NCI-H146 treated with DMSO at 0.1 percent for 48 hours (cell line): ENCODE data around the gene C3orf33.

Experiments used
- DNase-seq: peaks from one replicate; lab custom pipeline; 2025; ENCODE audit not compliant: unreplicated experiment; lab: John Stamatoyannopoulos, UW

Gene C3orf33

GRCh38 chr3:155790272-155790925 is 15.7 kb downstream of the C3orf33 start:
- no peak for DNase-seq

- DNase-seq = peak; percentile 13
Observed at GRCh38 chr3:155785662-155786295, 20.3 kb downstream of the C3orf33 start.

DNA sequence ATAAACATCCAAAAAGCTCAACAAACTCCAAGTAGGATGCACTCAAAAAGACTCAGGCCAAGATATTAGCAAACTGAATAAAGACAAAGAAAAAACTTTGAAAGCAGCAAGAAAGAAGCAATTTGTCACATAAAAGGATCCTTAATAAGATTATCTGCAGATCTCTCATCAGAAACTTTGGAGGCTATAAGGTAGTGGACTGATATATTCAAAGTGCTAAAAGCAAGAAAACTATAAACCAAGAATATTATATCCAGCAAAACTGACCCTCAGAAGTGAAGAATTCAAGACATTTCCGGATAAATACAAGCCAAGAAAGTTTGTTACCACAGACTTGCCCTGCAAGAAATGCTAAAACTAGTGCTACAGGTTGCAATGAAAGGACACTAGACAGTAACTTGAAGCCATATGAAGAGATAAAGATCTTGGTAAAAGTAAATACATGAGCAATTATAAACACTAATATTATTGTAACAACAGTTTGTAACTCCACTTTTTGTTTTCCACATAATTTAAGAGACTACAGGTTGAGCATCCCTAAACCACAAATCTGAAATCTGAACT is 23.6 kb downstream of the C3orf33 start:
- no peak for DNase-seq

DNA sequence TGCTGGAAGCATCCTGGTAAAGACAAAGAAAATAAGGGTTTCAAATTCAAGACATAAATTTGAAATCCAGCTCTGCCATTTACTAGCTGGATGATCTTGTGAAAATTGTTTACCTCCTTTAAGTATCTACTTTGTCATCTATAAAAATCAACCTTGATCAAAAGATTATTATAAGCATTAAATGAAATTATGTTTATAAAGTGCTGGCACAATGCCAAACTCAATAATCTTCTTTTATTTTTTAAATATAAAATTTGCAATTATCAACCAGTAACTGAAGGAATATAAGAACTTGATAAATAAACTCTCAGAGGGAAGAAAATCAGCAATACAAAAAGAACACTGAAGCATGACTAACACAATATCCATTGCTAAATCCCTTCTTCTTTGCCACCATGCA is 25.8 kb downstream of the C3orf33 start:
- no peak for DNase-seq

DNA sequence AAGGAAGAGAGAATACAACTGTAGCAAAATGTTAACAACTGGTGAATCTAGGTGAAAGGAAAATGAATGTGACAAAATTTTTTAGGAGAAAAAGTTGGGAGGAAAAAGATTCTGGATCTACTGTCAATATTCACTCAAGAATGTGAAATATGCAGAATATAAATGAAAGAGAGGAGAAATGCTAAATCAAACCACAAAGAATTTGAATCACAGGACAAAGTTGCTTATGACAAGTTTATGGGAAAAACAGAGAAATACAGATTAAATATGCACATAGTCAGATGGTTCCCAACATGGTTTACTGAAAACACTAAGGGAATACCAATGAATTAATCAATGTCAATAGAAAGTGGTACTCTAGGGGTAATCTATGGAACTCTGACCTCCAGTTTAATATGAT is 27.6 kb downstream of the C3orf33 start:
- DNase-seq = no peak

DNA sequence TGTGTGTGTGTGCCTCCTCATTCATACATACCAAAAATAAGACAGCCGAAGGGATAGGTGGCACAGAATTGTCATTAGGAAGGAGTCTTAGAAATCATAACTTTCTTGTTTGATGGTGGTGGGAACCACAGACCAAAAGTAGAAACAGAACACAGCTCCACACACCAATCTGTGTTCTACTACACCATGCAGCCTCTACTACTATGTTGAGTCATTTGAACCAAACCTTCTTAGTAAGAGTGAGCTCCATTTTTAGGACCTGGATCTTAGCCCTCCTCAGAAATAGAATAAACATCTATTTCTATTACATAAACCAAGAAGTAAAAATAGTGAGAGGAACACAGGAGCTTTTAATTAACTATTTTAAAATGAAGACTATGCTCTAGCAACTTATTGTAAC is 33.3 kb downstream of the C3orf33 start:
- DNase-seq = no peak

DNA sequence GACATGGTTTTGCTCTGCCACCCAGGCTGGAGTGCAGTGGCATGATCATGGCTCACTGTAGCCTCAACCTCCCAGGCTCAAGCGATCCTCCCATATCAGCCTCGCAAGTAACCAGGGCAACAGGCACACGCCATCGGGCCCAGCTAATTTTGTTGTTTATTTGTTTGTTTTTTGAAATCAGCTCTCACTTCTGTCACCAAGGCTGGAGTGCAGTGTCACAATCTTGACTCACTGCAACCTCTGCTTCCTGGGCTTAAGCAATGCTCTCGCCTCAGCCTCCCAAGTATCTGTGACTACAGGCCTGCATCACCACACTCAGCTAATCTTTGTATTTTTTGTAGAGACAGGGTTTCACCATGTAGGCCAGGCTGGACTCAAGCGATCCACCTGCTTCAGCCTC is 35.0 kb downstream of the C3orf33 start:
- DNase-seq = no peak

GRCh38 chr3:155766206-155766605 is 39.9 kb downstream of the C3orf33 start:
- no peak for DNase-seq

DNA sequence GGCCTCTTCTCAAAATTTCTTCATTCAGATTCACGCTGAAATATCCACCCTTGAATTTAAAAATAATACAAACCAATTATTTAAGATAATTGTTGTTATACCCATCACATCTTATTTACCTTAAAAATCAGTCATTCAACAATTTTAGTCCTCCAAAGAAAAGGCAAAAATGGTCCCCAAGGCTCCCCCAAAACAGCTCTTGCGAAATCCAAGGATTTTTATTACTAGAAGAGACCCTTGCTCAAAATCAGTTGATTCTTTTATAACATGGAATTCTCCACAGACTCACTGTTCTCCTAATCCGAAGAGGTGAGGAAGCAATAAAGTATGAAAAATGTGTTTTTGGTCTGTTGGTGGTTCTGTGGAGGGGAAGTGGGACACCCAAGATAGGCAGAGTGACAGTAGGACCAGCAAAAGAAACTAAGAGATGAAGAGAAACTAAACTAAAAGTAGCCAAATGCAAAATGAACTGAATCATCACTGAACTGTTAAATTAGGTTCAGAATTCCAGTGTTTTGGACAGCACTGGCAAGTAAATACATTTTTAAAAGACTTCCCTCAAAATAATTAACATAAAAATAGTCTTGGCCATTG is 42.1 kb downstream of the C3orf33 start:
- DNase-seq = no peak

GRCh38 chr3:155760653-155761052 is 45.4 kb downstream of the C3orf33 start:
- DNase-seq = no peak

GRCh38 chr3:155757577-155757976 is 48.5 kb downstream of the C3orf33 start:
- no peak for DNase-seq

DNA sequence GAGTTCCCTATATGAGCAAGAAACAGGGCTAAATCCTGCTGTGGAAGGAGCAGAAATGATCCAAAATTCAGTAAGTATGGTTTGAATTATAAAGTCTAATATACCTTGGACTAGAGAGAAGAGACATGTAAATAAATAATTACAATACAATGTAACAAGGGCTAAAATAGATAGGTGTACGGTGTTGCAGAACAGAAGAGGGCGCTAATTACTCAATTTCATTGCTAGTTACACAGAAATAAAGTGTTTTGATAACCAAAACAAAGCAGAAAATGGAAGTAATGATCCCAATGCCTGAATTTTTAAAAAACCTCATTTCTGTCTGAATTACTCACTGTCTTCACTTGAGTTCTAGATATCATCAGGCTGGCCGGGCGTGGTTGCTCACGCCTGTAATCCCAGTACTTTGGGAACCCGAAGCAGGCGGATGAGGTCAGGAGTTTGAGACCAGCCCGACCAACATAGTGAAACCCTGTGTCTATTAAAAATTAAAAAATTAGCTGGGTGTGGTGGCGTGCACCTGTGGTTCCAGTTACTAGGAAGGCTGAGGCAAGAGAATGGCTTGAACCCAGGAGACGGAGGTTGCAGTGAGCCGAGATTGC is 52.9 kb downstream of the C3orf33 start:
- peak; percentile 60 for DNase-seq

- no peak for DNase-seq
Observed at GRCh38 chr3:155748611-155749365, 57.3 kb downstream of the C3orf33 start.

- DNase-seq = no peak
Observed at GRCh38 chr3:155747946-155748290, 58.2 kb downstream of the C3orf33 start.

GRCh38 chr3:155747286-155747945 is 58.7 kb downstream of the C3orf33 start:
- no peak for DNase-seq

DNA sequence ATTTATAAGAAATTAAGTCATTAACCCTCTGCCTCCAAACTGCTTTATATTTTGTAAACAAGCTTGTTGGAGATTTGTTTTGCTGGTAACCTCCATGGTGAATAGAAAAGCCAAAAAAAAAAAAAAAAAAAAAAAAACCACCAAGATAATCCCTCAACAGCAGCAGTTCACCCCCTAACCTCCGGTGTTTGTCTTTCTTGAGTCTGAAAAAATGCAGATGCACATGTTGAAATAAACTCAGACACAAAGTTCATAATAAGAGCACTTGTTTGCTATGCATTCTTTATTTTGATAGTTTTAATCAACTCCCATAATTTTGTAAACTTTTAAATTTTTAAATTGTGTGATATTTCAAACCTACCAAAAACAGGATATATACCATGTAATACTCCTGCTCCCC is 59.4 kb downstream of the C3orf33 start:
- no peak for DNase-seq

DNA sequence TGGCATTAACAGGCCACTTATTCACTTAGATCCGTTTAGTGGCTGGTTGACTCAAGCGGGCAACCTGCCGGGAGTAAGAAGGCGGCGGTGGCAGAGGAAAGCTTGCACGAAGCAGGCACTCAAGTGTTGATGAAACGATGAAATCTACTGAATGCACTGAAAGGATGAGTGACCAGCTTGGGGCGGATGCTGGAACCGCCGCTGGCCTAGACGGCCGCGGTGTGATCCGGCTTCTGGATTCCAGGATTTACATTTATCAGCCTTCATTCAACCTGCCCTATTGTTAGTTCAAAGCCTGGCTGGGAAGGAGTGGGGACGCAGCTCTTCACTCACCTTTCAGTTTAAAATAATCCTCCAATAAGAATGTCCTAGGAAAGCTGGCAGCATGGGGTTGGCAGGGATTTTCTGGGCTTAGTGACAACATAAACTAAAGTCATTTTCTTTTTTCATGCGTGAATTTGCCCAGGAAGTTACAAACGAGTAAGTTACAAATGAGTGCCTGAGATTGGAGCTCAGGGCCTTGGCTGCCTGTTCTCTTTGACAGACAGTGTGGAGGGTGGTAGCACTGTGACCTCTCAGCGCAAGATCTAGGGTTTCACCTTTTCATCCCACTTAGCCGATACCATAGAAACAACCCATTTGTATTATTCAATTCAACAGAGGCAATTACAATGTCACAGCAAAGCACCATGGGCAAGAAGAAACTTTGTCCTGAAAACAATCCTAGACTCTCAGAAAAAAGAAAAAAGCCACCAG is 60.1 kb downstream of the C3orf33 start:
- peak; percentile 53 for DNase-seq

DNA sequence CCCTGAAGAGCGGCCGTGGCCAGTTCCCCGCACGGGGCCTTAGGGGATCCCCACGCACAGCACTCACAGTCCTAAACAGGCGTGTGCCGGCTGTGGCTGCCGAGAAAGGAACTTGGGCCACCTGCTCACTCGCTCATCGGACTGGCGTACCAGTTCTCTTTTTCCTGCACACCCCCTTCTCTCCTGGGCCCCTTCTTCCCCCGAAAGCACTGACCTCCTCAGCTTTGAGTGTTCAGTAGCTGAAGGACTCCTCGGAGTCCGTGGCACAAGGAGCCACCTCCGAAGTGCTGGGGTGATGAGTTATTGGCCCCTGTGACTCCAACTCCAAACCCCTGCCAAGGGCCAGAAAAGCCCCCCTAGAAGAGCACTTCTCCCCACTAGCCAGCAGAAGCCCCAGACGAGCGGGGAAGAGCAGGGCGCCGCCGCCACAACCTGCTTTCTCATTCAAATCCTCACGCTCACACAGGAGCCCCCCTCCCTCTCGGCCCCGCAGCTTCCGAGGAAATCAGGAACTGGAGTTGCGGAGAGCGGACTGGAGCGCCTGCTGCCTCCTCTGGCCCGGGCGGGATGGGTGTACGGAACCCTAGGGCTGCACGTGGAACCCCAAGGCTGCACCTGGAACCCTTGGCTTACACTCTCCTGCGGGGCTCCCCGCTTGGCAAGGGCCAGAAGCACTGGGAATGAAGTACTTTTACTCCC is 61.3 kb downstream of the C3orf33 start, which contains the start of gene PLCH1:
TSS of gene PLCH1 (minus strand) at position 446 of the 699 bp plus-strand sequence. CDS start 40,847 bp downstream, outside the sequence.
- peak; percentile 69 for DNase-seq

- peak; percentile 34 for DNase-seq
Observed at GRCh38 chr3:155744010-155744625, 62.0 kb downstream of the C3orf33 start.
